HG03354 (cell line): ENCODE data around the gene RUBCNL.
A peak's percentile ranks its signal among the peaks of the same experiment; 100 is the strongest.

Experiments used
- ATAC-seq: cut with Tn5 transposase; IDR thresholded peaks from one replicate; pipeline ENCODE4 v1.9.1; 2021; ENCODE audit warnings: mild to moderate bottlenecking; ENCODE audit not compliant: unreplicated experiment, poor library complexity, severe bottlenecking

RUBCNL gene

GRCh38 chr13:46345398-46345797 lies 41.7 kb downstream of the RUBCNL start:
- ATAC-seq = no peak

GRCh38 chr13:46343279-46343994 lies 43.6 kb downstream of the RUBCNL start:
- ATAC-seq = no peak

DNA sequence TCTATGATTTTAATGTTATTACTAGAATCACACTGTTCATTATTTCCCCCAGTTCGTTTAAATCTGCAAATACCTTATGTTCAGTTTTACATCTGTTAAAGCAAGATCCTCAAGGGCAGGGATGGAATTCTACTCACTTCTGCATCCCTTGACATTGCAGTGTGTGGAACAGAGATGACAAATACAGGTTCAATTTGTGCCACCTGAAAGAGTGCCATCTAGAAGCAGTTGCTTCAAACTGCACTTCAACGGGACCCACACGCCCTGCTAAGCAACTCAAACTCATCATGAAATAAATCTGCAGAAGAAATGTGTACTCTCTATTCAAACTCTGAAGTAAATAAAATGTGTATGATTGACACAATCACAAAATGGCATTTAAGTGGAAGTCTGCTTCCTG lies 44.5 kb downstream of the RUBCNL start:
- no peak for ATAC-seq

GRCh38 chr13:46341112-46341711 lies 45.8 kb downstream of the RUBCNL start:
- ATAC-seq = peak; percentile 74

GRCh38 chr13:46340631-46341111 lies 46.4 kb downstream of the RUBCNL start:
- peak; percentile 15 for ATAC-seq

DNA sequence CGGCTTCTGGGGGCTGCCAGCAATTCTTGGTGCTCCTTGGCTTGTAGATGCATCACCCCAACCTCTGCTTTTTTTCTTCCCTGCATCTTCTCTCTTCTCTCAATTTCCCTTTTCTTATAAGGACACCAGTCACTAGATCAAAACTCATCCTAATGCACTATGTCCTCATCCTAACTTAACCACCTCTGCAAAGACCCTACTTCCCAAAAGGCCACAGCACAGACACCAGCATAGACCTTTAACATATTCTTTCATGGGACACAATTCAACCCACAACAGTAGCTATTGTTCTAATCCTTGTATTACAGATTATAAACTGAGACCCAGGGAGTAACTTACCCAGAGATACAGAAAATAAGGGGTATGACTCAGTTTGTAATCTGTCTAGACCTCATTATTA lies 47.0 kb downstream of the RUBCNL start:
- no peak for ATAC-seq

DNA sequence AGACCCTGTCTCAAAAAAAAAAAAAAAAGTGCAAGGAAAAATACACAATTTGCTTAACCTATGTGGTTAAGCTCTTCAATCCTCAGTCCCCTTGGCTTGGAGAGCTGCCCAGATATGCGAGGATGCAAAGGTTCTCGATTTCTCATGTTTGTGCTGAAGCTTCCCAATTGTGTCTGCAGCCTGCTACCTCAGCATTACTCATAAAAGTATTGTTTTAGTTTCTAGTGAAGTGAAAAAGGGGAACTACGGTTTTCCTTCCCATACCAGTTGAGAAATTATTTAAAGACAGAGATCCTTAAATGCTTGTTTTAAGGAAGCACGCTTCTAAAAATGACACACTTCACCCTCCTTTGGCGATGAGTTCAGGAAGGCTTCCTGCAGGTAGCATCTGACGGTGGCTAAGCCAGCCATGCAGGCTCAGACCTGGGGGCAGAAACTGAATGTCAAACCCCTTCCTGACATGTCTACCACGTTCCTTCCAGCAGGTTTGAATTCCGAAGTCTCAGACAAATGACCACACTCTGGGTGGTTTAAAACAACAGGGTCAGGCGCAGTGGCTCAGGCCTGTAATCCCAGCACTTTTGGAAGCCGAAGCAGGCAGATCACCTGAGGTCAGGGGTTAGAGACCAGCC lies 47.9 kb downstream of the RUBCNL start:
- ATAC-seq = no peak

GRCh38 chr13:46337700-46338099 lies 49.4 kb downstream of the RUBCNL start:
- no peak for ATAC-seq

DNA sequence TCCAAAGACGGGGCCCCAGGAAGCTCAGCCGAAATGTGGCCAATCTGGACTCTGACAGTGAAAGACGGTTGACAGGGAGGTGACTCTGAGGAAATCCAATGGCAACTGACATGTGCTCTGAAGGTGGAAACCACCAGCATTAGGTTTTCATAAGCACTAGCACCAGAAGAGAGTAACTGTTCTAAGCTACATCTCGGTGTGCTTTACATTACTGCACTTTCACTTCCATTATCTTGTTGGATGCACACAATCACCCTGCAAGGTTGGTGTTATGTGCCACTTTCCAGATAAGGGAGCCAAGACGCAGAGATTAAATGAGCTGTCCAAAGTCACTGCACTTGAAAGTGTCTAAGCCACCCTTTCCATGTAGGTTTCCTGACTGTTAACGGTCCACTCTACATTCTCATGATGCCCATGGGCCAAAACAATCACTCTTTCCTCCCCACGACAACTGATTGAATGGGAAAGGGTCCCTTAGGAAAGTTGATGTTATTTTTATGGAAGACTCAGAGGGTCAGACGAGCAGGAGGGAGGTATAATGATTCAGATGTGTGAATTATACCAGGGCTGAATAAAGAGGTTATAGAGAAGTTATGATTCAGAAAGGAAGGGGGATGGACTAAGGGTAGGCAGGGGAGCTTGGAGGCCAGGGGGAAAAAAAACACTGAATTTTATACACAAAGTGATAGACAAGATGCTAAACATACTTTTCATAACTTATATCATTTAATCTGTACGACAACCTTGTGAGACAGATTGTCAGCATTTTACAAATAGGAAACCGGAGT lies 52.8 kb downstream of the RUBCNL start:
- no peak for ATAC-seq

DNA sequence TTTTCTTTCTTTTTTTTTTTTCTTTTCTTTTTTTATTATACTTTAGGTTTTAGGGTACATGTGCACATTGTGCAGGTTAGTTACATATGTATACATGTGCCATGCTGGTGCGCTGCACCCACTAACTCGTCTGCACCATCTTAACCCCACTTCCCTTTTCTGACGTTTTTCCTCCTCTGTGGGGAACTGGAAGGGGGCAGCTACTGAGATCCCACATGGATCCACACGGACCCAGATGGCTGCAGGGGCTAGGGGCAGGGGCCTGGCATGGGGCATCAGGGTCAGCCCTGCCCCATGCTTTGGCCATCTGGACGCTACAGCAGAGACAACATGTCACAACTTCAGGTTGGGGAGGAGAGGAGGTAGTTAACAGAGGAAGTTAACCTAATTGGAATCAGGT lies 54.3 kb downstream of the RUBCNL start:
- no peak for ATAC-seq

- ATAC-seq = no peak
Measured at GRCh38 chr13:46329624-46330023, 57.4 kb downstream of the RUBCNL start.

DNA sequence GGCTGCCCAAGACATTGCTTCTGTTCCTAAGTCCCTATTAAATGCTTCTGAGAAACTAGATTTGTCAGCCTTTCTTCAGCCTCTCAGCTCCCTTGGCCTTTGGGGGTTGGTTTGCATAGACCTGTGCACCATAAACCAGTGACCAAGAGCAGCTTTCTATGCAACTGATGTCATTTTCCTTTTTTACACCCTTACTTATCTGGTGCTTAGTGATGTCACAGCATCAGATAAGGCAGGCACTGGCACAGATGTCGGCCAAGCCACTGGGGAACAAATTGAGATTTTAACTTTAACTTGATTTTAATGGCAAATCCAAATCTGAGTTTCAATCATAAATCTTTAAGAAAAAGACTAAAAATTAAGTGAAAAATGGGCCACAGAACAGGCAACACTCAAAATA lies 59.8 kb downstream of the RUBCNL start:
- no peak for ATAC-seq

- no peak for ATAC-seq
Measured at GRCh38 chr13:46324976-46325375, 62.1 kb downstream of the RUBCNL start.

DNA sequence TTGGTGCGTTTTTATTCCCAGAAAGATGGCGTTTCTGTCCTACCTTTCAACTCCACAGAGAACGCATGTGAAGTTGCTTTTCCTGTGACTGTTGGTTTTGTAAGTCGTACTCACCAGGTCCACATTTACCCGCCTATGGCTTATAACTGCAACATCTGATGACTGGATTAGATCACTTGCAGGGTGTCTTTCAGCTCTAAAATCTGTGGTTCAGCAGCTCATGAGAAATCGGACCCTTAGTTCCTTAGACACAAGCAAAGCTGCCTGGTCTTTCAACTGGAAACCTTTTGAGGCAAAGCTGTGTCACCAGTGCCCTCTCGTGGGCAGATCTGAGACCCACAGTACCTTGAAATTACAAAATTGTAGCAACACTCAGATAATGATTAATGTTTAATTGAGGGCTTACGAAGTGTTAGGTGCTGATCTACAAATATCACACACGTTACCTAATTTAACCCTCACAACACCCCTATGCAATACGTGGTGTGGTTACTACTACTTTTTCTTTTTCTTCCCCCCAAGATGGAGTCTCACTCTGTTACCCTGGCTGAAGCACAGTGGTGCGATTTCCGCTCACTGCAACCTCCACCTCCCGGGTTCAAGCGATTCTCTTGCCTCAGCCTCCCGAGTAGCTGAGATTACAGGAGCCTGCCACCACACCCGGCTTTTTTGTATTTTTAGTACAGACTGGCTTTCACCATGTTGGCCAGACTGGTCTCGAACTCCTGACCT lies 65.4 kb downstream of the RUBCNL start:
- peak; percentile 56 for ATAC-seq

DNA sequence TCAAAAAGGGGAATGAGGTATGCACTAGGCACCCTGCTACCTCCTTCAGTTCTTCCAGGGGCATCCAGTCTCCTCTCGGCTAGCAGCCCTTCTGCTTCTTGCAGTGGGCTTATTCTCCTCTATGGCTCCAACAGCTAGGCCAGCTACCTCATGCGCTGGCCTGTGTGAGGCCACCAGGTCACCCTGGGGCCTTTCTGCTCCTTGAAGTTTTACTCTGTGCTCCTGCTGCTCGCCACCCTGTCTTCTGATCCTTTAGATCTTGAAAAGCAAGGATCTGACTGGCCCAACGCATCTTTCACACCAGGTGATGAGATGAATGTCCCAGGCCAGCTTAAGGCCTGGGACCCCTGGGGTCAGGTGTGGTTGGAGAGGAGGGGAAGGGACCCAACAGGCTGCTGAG lies 66.2 kb downstream of the RUBCNL start:
- ATAC-seq = no peak

DNA sequence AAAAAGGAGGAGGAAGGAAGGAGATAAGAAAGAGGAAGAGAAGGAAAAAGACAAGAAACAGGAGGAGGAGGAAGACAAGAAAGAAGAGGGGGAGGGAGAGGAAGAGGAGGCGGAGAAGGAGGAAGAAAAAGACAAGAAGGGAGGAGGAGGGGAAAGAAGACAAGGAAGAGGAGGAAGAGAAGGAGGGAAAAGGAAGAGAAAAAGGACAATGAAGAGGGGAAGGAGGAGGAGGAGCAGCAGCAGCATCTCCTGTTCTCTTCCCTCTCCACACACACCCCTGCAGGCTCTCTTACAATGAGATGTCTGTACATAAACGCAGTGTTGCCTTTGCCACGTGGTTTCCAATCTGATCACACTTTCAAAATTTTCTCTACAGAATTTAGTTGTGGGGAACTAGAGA lies 66.6 kb downstream of the RUBCNL start:
- no peak for ATAC-seq

GRCh38 chr13:46318986-46319385 lies 68.1 kb downstream of the RUBCNL start:
- ATAC-seq = no peak

- no peak for ATAC-seq
Measured at GRCh38 chr13:46317120-46317519, 69.9 kb downstream of the RUBCNL start.

- ATAC-seq = no peak
Measured at GRCh38 chr13:46315491-46316075, 71.5 kb downstream of the RUBCNL start.
